K562 (cell line): ENCODE results near the gene SSBP1. TPM values are rescaled to one million over a fixed set of nuclear protein-coding genes. Genes with fewer than 3 reads are reported as not detected.

ENCODE experiments used
- BRF1 ChIP-seq: IDR thresholded peaks from 3 replicates; pipeline ENCODE4 v1.6.1; 2011; ENCODE audit warnings: borderline replicate concordance, mild to moderate bottlenecking; ENCODE audit not compliant: insufficient read length; ENCODE audit errors: extremely low read depth
- CREB3L1 ChIP-seq: fragments of 450-650 bp; IDR thresholded peaks from 2 replicates; pipeline ENCODE4 v1.6.1; 2014; ENCODE audit warnings: low read depth, mild to moderate bottlenecking, moderate library complexity, borderline replicate concordance
- CTCFL ChIP-seq: IDR thresholded peaks from 2 replicates; pipeline ENCODE4 v1.6.1; 2011; ENCODE audit warnings: borderline replicate concordance, low read depth, mild to moderate bottlenecking, moderate library complexity, low read length; ENCODE audit not compliant: insufficient read depth, poor library complexity, severe bottlenecking
- EHMT2 ChIP-seq: fragments of 450-650 bp; IDR thresholded peaks from 2 replicates; pipeline ENCODE4 v1.6.1; 2018; ENCODE audit warnings: antibody characterized with exemption
- FOXP4 ChIP-seq: sonication (generic); formaldehyde crosslinking; IDR thresholded peaks from 2 replicates; pipeline ENCODE4 v1.8.0; 2022; ENCODE audit warnings: mild to moderate bottlenecking, missing genetic modification reagents, borderline replicate concordance
- HNRNPUL1 ChIP-seq: fragments of 200-400 bp; formaldehyde crosslinking; IDR thresholded peaks from 2 replicates; pipeline ENCODE4 v1.6.1; 2017; ENCODE audit warnings: low read length
- KLF6 ChIP-seq: fragments of 250-450 bp; sonication (Bioruptor Pico); IDR thresholded peaks from 2 replicates; pipeline ENCODE4 v1.4.0; 2020; ENCODE audit warnings: mild to moderate bottlenecking, moderate library complexity, borderline replicate concordance
- MTA1 ChIP-seq: fragments of 450-650 bp; IDR thresholded peaks from 2 replicates; pipeline ENCODE4 v1.6.1; 2017; ENCODE audit warnings: borderline replicate concordance
- REST ChIP-seq, 2 experiments: fragments of 450-650 bp; formaldehyde crosslinking in 1 of 2; IDR thresholded peaks; 2 replicates each; pipeline versions ENCODE4 v1.4.0 to v1.6.1; 2014 to 2020; ENCODE audit warnings: mild to moderate bottlenecking in 2 of 2, borderline replicate concordance in 1 of 2, low read depth in 1 of 2
- SRSF9 ChIP-seq: fragments of 200-400 bp; formaldehyde crosslinking; IDR thresholded peaks from 2 replicates; pipeline ENCODE4 v1.6.1; 2017; ENCODE audit warnings: low read depth, low read length, borderline replicate concordance
- ZNF41 ChIP-seq: fragments of 250-450 bp; sonication (Bioruptor Pico); conservative IDR thresholded peaks from 2 replicates; pipeline ENCODE4 v1.4.0; 2020; ENCODE audit warnings: mild to moderate bottlenecking
- polyA plus RNA-seq, 8 experiments: library from polyadenylated mRNA; depleted of rRNA in 4 of 8; stranded (reverse) in 5 of 8; unstranded in 3 of 8; fragments of >200 nt; fragmentation: Nextera tagmentation in 2 of 8; fragmentation: Illumina TruSeq in 1 of 8; extraction: Ambion mirVana in 2 of 8; extraction: Trizol in 1 of 8; gene quantifications; 2 replicates each; pipeline versions ENCODE4 v1.2.1 to v1.2.3, GENCODE V29; 2011 to 2014; ENCODE audit warnings: inconsistent platforms in 1 of 8, missing spikeins in 1 of 8
- total RNA-seq, 7 experiments: library from RNA; depleted of rRNA in 6 of 7; stranded (reverse); fragments of >200 nt in 6 of 7; fragmentation: Illumina TruSeq in 2 of 7; extraction: Trizol in 2 of 7; gene quantifications; 2 replicates each; pipeline versions ENCODE4 v1.2.1 to v1.2.3, GENCODE V29; 2011 to 2021; ENCODE audit warnings: low replicate concordance in 1 of 7

The SSBP1 gene
- total and polyA plus RNA-seq, 9 of the 15 experiments (the other 6 are each of a cell fraction or from before 2014, with no cell fraction given), result 404 to 1,996 (median 835) TPM

- TF ChIP-seq CTCFL (no peak), ZNF41 (CRISPR knock-in tag) (no peak), KLF6 (CRISPR knock-in tag) (no peak), CREB3L1 (no peak), MTA1 (no peak), HNRNPUL1 (no peak), BRF1 (no peak), SRSF9 (no peak), EHMT2 (peak; percentile 79), REST (IDR thresholded peaks at IDR 0.05; ENCODE audit: borderline replicate concordance) (peak; percentile 80), REST (CRISPR knock-in tag; IDR thresholded peaks at IDR 0.05; ENCODE audit: low read depth) (no peak), FOXP4 (no peak)
Observed at GRCh38 chr7:141715794-141716689, 22.1 kb upstream of the SSBP1 start (continued).
